Mesenchymal stem cell (in vitro differentiated cells and primary cell): ENCODE measurements around the gene SUN1.
"Not testable (repeated sequence)": the region's sequence is repeated elsewhere in the genome, so short reads cannot be mapped to it uniquely, and the experiment has no call there.

ENCODE experiments used
- DNase-seq: peaks from one replicate; pipeline ENCODE4 v3.0.0-alpha.2; 2013
- H2AFZ ChIP-seq: one replicate; pipeline ENCODE4 v1.6.1; 2013; ENCODE audit warnings: low read depth, mild to moderate bottlenecking, control low read depth, inconsistent platforms, low read length, moderate library complexity
- H2AK5ac ChIP-seq: 2 replicates; pipeline ENCODE4 v1.6.1; 2013; ENCODE audit warnings: low read length, moderate library complexity, mild to moderate bottlenecking, inconsistent platforms; ENCODE audit not compliant: severe bottlenecking
- H2BK120ac ChIP-seq: one replicate; pipeline ENCODE4 v1.6.1; 2013; ENCODE audit warnings: low read depth, mild to moderate bottlenecking, inconsistent platforms, low read length, moderate library complexity
- H2BK12ac ChIP-seq, 2 experiments: one replicate each; pipeline ENCODE4 v1.6.1; 2013; ENCODE audit warnings: inconsistent platforms in 2 of 2, low read length in 2 of 2, mild to moderate bottlenecking in 2 of 2, moderate library complexity in 2 of 2, control low read depth in 1 of 2
- H2BK15ac ChIP-seq: one replicate; pipeline ENCODE4 v1.6.1; 2013; ENCODE audit warnings: mild to moderate bottlenecking, low read depth, inconsistent platforms; ENCODE audit not compliant: poor library complexity, severe bottlenecking
- H2BK5ac ChIP-seq: 2 replicates; pipeline ENCODE4 v1.6.1; 2013; ENCODE audit warnings: low read depth, mild to moderate bottlenecking, low read length, control low read depth, inconsistent platforms; ENCODE audit not compliant: poor library complexity, severe bottlenecking
- H3K14ac ChIP-seq, 2 experiments: one replicate each; pipeline ENCODE4 v1.6.1; 2013; ENCODE audit warnings: inconsistent platforms in 2 of 2, low read length in 2 of 2, control low read depth in 1 of 2, mild to moderate bottlenecking in 1 of 2, moderate library complexity in 1 of 2
- H3K18ac ChIP-seq, 2 experiments: one replicate each; pipeline ENCODE4 v1.6.1; 2013; ENCODE audit warnings: inconsistent platforms in 2 of 2, low read length in 2 of 2, control low read depth in 1 of 2, low read depth in 1 of 2, mild to moderate bottlenecking in 1 of 2
- H3K23ac ChIP-seq, 2 experiments: one replicate each; pipeline ENCODE4 v1.6.1; 2013; ENCODE audit warnings: inconsistent platforms in 2 of 2, low read length in 2 of 2, mild to moderate bottlenecking in 2 of 2, moderate library complexity in 2 of 2, control low read depth in 1 of 2
- H3K27ac ChIP-seq: 2 replicates; pipeline ENCODE4 v1.5.1; 2013; ENCODE audit warnings: mild to moderate bottlenecking, moderate library complexity, low read length, control low read depth, inconsistent platforms; ENCODE audit not compliant: poor library complexity, severe bottlenecking
- H3K27me3 ChIP-seq, 2 experiments: 2 replicates each; pipeline versions ENCODE4 v1.6.1 to v1.7.0; 2013; ENCODE audit warnings: low read length in 2 of 2, mild to moderate bottlenecking in 2 of 2, moderate library complexity in 2 of 2, control low read depth in 1 of 2, inconsistent platforms in 1 of 2; ENCODE audit not compliant: control insufficient read depth in 1 of 2, insufficient read depth in 1 of 2
- H3K36me3 ChIP-seq, 2 experiments: 2 replicates each; pipeline versions ENCODE4 v1.6.1 to v1.7.0; 2013; ENCODE audit warnings: low read length in 2 of 2, control low read depth in 1 of 2, inconsistent platforms in 1 of 2, low read depth in 1 of 2, mild to moderate bottlenecking in 1 of 2; ENCODE audit not compliant: insufficient read depth in 2 of 2, control insufficient read depth in 1 of 2
- H3K4ac ChIP-seq, 2 experiments: one replicate each; pipeline ENCODE4 v1.6.1; 2013; ENCODE audit warnings: inconsistent platforms in 2 of 2, low read length in 2 of 2, mild to moderate bottlenecking in 2 of 2, moderate library complexity in 2 of 2, control low read depth in 1 of 2, low read depth in 1 of 2
- H3K4me1 ChIP-seq: 2 replicates; pipeline ENCODE4 v1.6.1; 2013; ENCODE audit warnings: low read depth, low read length, control low read depth; ENCODE audit not compliant: control insufficient read depth, insufficient read depth
- H3K4me2 ChIP-seq: 2 replicates; pipeline ENCODE4 v1.6.1; 2013; ENCODE audit warnings: low read length, mild to moderate bottlenecking, inconsistent platforms; ENCODE audit not compliant: poor library complexity, severe bottlenecking
- H3K4me3 ChIP-seq, 2 experiments: 2 replicates each; pipeline versions ENCODE4 v1.5.1 to v1.7.0; 2013; ENCODE audit warnings: low read length in 2 of 2, mild to moderate bottlenecking in 2 of 2, control low read depth in 1 of 2, low read depth in 1 of 2; ENCODE audit not compliant: insufficient read depth in 1 of 2
- H3K79me1 ChIP-seq: replicated peaks from 2 replicates; pipeline ENCODE4 v1.6.1; 2013; ENCODE audit warnings: mild to moderate bottlenecking, control low read depth, low read length, inconsistent platforms; ENCODE audit not compliant: poor library complexity, severe bottlenecking
- H3K9ac ChIP-seq: 2 replicates; pipeline ENCODE4 v1.7.0; 2013; ENCODE audit warnings: mild to moderate bottlenecking, low read length, moderate library complexity
- H3K9me3 ChIP-seq: 2 replicates; pipeline ENCODE4 v1.7.0; 2013; ENCODE audit warnings: mild to moderate bottlenecking, low read length; ENCODE audit not compliant: control insufficient read depth
- H4K8ac ChIP-seq: one replicate; pipeline ENCODE4 v1.6.1; 2013; ENCODE audit warnings: inconsistent platforms, mild to moderate bottlenecking, low read length, moderate library complexity
- H4K91ac ChIP-seq: one replicate; pipeline ENCODE4 v1.6.1; 2013; ENCODE audit warnings: mild to moderate bottlenecking, low read length, inconsistent platforms
- WGBS: methylation state at CpG from one replicate; pipeline ENCODE4 v1.1.7; 2013; ENCODE audit warnings: mixed read lengths; 5-methylcytosine and 5-hydroxymethylcytosine counted together

Gene SUN1

DNA sequence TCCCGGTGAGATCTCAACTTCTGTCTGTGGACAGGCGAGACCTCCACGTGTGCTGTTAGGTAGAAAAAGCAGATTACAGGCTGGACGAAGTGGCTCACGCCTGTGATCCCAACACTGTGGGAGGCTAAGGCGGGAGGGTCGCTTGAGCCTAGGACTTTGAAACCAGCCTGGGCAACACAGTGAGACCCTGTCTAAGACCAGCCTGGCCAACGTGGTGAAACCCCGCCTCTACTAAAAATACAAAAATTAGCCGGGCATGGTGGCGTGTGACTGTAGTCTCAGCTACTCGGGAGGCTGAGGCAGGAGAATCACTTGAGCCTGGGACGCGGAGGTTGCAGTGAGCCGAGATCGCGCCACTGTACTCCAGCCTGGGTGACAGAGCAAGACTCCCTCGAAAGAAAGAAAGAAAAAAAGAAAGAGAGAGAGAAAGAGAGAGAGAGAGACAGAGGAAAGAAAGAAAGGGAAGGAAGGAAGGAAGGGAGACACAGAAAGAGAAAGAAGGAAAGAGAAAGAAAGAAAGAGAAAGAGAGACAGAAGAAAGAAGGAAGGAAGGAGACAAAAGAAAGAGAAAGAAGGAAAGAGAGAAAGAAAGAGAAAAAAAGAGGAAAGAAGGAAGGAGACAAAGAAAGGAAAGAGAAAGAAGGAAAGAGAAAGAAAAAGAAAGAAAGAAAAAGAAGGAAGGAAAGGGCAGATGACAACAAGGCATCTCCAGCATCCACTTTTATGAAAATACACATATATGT, 29.6 kb upstream of the SUN1 start:
- no peak for DNase-seq
- Histone ChIP-seq H3K4me2 (no peak overlapping the region), H3K79me1 (no peaks in the 10 kb centered on the region), H3K9ac (no peak overlapping the region), H3K4ac (no peak overlapping the region), H2BK12ac (peak overlapping the region in 1 of 2 experiments; percentile 42), H4K91ac (peak overlapping the region; percentile 52), H2AFZ (no peak overlapping the region), H3K9me3 (no peaks in the 10 kb centered on the region), H3K27ac (no peak overlapping the region), H4K8ac (no peak overlapping the region), H3K23ac (no peak overlapping the region), H3K36me3 (peaks cover 0 to 9% of the 10 kb centered on the region in 2 experiments), H3K18ac (no peak overlapping the region), H2BK120ac (no peak overlapping the region), H3K14ac (no peak overlapping the region), H3K4me1 (peaks cover 8% of the 10 kb centered on the region), H3K4me3 (no peak overlapping the region), H2AK5ac (no peak overlapping the region), H3K27me3 (no peaks in the 10 kb centered on the region), H2BK15ac (no peak overlapping the region), H2BK5ac (no peak overlapping the region)
- 88% methylated on average over 18 of the region's 18 CpGs for WGBS

DNA sequence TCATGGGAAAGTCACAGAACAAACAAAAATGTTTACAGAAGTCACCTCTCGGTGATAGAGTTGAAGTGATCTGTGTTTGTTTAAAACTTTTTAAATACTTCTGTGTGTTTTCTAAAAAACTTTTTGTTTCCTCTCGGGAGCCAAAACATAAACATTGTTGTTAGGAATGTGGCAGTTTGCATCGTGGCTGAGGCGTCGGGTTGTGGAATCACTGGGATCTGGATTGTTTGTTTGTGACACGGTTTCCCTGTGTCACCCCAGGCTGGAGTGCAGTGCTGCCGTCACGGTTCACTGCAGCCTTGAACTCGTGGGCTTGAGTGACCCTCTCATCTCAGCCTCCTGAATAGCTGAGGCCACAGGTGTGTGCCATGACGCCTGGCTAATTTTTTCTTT, 29.0 kb upstream of the SUN1 start:
- Histone ChIP-seq H3K4me1 (peaks cover 8% of the 10 kb centered on the region), H4K8ac (no peak overlapping the region), H2BK120ac (no peak overlapping the region), H3K14ac (no peak overlapping the region), H3K36me3 (peaks cover 0 to 3% of the 10 kb centered on the region in 2 experiments), H3K9me3 (no peaks in the 10 kb centered on the region), H3K18ac (no peak overlapping the region), H3K4me3 (no peak overlapping the region), H2BK5ac (no peak overlapping the region), H3K23ac (no peak overlapping the region), H3K9ac (no peak overlapping the region), H3K27me3 (no peaks in the 10 kb centered on the region), H3K27ac (no peak overlapping the region), H2BK15ac (no peak overlapping the region), H2AFZ (no peak overlapping the region), H2BK12ac (no peak overlapping the region), H4K91ac (no peak overlapping the region), H2AK5ac (no peak overlapping the region), H3K79me1 (no peaks in the 10 kb centered on the region), H3K4ac (no peak overlapping the region), H3K4me2 (no peak overlapping the region)
- DNase-seq = peak; percentile 69
- 7% methylated on average over 9 of the region's 10 CpGs for WGBS

DNA sequence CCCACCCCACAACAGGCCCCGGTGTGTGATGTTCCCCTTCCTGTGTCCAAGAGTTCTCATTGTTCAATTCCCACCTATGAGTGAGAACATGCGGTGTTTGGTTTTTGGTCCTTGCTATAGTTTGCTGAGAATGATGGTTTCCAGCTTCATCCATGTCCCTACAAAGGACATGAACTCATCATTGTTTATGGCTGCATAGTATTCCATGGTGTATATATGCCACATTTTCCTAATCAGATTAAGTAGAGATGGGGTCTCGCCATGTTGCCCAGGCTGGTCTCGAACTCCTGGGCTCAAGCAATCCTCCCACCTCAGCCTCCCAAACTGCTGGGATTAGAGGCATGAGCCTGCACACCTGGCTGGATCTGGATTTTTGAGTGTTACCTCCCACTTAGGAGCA, 28.5 kb upstream of the SUN1 start:
- not testable (repeated sequence) for H2BK5ac ChIP-seq, H2AK5ac ChIP-seq, H3K4me3 ChIP-seq, H2BK12ac ChIP-seq, H3K27ac ChIP-seq, H3K36me3 ChIP-seq, H3K14ac ChIP-seq, H3K9me3 ChIP-seq, H2BK120ac ChIP-seq, DNase-seq, H3K4ac ChIP-seq, H3K9ac ChIP-seq, H3K23ac ChIP-seq, H3K27me3 ChIP-seq, H3K4me1 ChIP-seq, H4K8ac ChIP-seq, H2AFZ ChIP-seq, H3K4me2 ChIP-seq, H2BK15ac ChIP-seq, H3K79me1 ChIP-seq, H3K18ac ChIP-seq, H4K91ac ChIP-seq
- 97% methylated on average over 2 of the region's 4 CpGs for WGBS

DNA sequence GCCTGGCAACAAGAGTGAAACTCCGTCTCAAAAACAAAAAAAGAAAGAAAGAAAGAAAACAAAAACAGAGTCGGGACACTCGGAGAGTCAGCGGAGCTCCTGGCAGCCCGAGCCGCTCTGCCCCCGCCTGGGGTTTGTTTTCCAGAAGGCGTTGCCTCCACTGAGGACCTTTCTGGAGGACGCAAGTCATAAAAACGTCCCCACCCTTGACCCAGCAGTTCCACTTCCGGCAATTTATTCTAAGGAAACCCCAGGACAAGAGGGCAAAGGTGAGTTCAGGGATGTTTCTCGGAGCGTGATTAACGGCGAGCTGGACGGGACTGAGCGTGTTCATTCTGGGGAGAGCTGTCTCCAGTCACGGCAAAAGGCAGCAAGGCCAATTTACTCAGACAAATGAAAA, 27.0 kb upstream of the SUN1 start:
- Histone ChIP-seq H3K27ac (no peak overlapping the region), H4K8ac (peak overlapping the region; percentile 72), H3K14ac (no peak overlapping the region), H3K27me3 (no peaks in the 10 kb centered on the region), H2AK5ac (no peak overlapping the region), H3K9me3 (no peaks in the 10 kb centered on the region), H3K23ac (no peak overlapping the region), H3K4me3 (peak overlapping the region in 1 of 2 experiments; percentile 59), H2BK15ac (no peak overlapping the region), H3K4me2 (no peak overlapping the region), H3K18ac (peak overlapping the region in 1 of 2 experiments; percentile 82), H3K79me1 (no peaks in the 10 kb centered on the region), H4K91ac (no peak overlapping the region), H2BK5ac (no peak overlapping the region), H3K4me1 (peaks cover 8% of the 10 kb centered on the region), H2BK120ac (no peak overlapping the region), H3K4ac (peak overlapping the region in 1 of 2 experiments; percentile 56), H2AFZ (peak overlapping the region; percentile 23), H3K9ac (peak overlapping the region; percentile 79), H2BK12ac (no peak overlapping the region), H3K36me3 (no peaks in the 10 kb centered on the region)
- WGBS = 48% methylated on average over 16 of the region's 18 CpGs
- DNase-seq = peak; percentile 55
